ENCODE measurements around the gene IL18BP.

DNA sequence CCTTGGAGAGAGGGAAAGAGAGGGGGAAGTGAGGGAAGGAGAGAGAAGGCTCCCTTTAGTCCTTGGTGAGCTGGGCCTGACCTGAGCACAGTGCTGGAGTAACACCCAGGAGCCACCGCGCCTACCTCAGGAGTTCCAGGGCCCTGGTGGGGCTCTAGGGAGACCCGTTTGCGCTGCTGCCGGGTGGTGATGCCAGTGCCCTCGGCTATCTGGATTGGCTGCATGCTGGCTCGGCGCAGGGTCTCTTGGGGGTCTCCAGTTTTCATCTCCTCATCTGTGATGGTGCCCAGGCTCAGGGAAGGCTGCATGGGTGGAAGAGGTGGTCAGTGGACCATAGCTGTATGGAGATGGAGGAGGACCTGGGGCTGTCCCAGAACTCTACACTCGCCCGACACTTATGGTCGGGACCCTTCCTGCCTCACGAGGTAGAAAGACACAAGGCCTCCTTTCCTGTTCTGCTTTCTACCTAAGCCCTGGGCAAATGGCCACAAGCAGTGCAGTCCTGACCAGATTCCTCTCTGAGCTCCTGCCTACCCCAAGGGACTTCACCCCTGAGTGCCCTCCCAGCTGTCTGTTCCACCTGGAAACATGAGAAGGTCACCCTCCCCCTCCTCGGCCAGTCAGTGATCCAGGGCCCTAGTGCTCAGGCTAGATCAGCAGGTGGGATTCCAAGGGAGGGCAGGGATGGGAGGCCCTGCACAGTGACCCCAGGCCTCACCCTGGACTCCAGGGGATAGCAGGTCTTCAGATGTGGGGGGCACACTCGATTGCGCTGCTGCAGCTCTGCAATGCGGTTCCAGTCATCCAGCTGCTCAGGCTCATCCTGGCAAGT is 6.0 kb downstream of the IL18BP start:
- no peak for TF ChIP-seq POLR2A (IDR thresholded peaks at IDR 0.05)
- TF ChIP-seq, protein P1, sequence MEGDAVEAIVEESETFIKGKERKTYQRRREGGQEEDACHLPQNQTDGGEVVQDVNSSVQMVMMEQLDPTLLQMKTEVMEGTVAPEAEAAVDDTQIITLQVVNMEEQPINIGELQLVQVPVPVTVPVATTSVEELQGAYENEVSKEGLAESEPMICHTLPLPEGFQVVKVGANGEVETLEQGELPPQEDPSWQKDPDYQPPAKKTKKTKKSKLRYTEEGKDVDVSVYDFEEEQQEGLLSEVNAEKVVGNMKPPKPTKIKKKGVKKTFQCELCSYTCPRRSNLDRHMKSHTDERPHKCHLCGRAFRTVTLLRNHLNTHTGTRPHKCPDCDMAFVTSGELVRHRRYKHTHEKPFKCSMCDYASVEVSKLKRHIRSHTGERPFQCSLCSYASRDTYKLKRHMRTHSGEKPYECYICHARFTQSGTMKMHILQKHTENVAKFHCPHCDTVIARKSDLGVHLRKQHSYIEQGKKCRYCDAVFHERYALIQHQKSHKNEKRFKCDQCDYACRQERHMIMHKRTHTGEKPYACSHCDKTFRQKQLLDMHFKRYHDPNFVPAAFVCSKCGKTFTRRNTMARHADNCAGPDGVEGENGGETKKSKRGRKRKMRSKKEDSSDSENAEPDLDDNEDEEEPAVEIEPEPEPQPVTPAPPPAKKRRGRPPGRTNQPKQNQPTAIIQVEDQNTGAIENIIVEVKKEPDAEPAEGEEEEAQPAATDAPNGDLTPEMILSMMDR (IDR thresholded peaks at IDR 0.05 in 4 of 5, conservative IDR thresholded peaks at IDR 0.05 in 1 of 5), result no peak

All from gastrocnemius medialis (tissue), 4 donors.